ENCODE results near the gene DPF3. TPM values are rescaled to one million over a fixed set of nuclear protein-coding genes. Genes with fewer than 3 reads are reported as not detected.

DPF3 gene
- total and polyA plus RNA-seq, 2 of the 13 experiments (the other 11 are each of a cell fraction or from before 2014, with no cell fraction given) = 0.09 to 0.60 TPM

DNA sequence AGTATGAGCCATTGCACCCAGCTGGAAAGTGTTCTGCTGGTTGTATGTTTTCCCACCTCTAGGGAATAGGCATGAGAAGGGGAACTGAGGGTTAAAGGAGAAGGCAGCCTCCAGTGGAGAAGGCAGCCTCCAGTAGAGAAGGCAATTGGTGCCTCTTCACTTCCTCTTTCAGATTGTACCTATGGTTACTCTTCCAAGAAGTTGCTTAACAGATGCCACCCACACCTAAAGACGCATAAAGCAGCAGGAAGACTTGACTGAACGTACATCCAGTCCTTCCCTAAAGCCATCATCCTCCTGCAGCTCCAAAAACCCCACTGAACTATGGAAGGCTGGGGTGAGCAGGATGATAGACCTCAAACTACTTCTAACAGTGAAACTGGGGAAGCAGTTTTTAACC, 13.1 kb downstream of the DPF3 start:
- POLR2A ChIA-PET = no interaction called here
- intact Hi-C loops (cut with micrococcal nuclease; ENCODE audit: unreplicated experiment) = no loop called here
- no TSS peak for BruUV-seq (replicated peaks)

More for the DNA sequence above, 13.1 kb downstream of the DPF3 start:
- H3K4me1 ChIP-seq (ENCODE audit: insufficient read depth, low read length) = no peaks in the 10 kb centered on the region
- WGBS (ENCODE audit: low lambda C conversion rate) = 17% methylated on average over 1 of the region's 2 CpGs
- H3K36me3 ChIP-seq (replicated peaks in 1 of 2; ENCODE audit: control insufficient read depth in 1 of 2, insufficient read depth in 2 of 2, low read length in 2 of 2) = no peaks in the 10 kb centered on the region
- no peak overlapping the region for H3K27ac ChIP-seq (ENCODE audit: extremely low read length, insufficient read depth, low read length)
- H3K9me3 ChIP-seq (ENCODE audit: low read length) = no peaks in the 10 kb centered on the region
- H3K4me3 ChIP-seq (replicated peaks in 1 of 3; ENCODE audit: insufficient read depth in 1 of 3, low read depth in 2 of 3, low read length in 3 of 3) = no peak overlapping the region
- peaks cover 3 to 6% of the 10 kb centered on the region in 2 experiments; a peak in 3 of 5 replicates for H3K27me3 ChIP-seq (ENCODE audit: control insufficient read depth in 1 of 2, insufficient read depth in 2 of 2, low read length in 2 of 2)
- ATAC-seq = no peak
- H3K9ac ChIP-seq (ENCODE audit: insufficient read depth, low read depth, low read length) = no peak overlapping the region
- H4K20me1 ChIP-seq (ENCODE audit: insufficient read depth, low read length) = no peaks in the 10 kb centered on the region
- in situ Hi-C loops (cut with HindIII; ENCODE audit: extremely low pct_ligation_motif_present, low pct_unique_long_range_greater_than_20kb) = no loop called here
- H3K4me2 ChIP-seq (ENCODE audit: low read depth, low read length) = no peak overlapping the region
- no peak for DNase-seq (ENCODE audit: low spot score)
- H3K79me2 ChIP-seq (ENCODE audit: insufficient read depth, low read length) = no peaks in the 10 kb centered on the region
- no peak for FAIRE-seq
- CTCF ChIA-PET (ENCODE audit: low intra/inter-chr PET ratio, low total read pairs) = no interaction called here
- no peak overlapping the region for H2AFZ ChIP-seq (ENCODE audit: low read length)
- TF ChIP-seq HOXA7 (CRISPR knock-in tag; IDR thresholded peaks at IDR 0.05) (no peak), CSRNP2 (CRISPR knock-in tag; conservative IDR thresholded peaks at IDR 0.05; ENCODE audit: low read depth) (no peak), NFIB (CRISPR knock-in tag; IDR thresholded peaks at IDR 0.05; ENCODE audit: borderline replicate concordance) (no peak), MEIS1 (CRISPR knock-in tag; IDR thresholded peaks at IDR 0.05; ENCODE audit: borderline replicate concordance) (no peak), E2F2 (CRISPR knock-in tag; IDR thresholded peaks at IDR 0.05; ENCODE audit: borderline replicate concordance) (no peak)
